IgD-negative memory B cell (primary cell): ENCODE measurements around the gene CSNK1A1. TPM values are rescaled to one million over a fixed set of nuclear protein-coding genes. Genes with fewer than 3 reads are reported as not detected.
"Not testable (repeated sequence)": the region's sequence is repeated elsewhere in the genome, so short reads cannot be mapped to it uniquely, and the experiment has no call there.

ENCODE experiments used
- H3K27ac Mint-ChIP-seq, 3 donors: one replicate each; pipeline ENCODE4 v1.8.0; 2020 to 2022; ENCODE audit warnings: mild to moderate bottlenecking in 3 of 3, mixed read lengths in 3 of 3, moderate library complexity in 1 of 3
- H3K27me3 Mint-ChIP-seq: one replicate; pipeline ENCODE4 v1.8.0; 2021; ENCODE audit warnings: mixed read lengths
- H3K36me3 Mint-ChIP-seq: one replicate; pipeline ENCODE4 v1.8.0; 2020; ENCODE audit warnings: mild to moderate bottlenecking, mixed read lengths
- H3K4me1 Mint-ChIP-seq, 3 donors: one replicate each; pipeline ENCODE4 v1.8.0; 2020 to 2022; ENCODE audit warnings: mixed read lengths in 3 of 3, mild to moderate bottlenecking in 1 of 3
- H3K4me3 Mint-ChIP-seq, 4 donors: one replicate each; pipeline ENCODE4 v1.8.0; 2020 to 2022; ENCODE audit warnings: mild to moderate bottlenecking in 4 of 4, mixed read lengths in 4 of 4, moderate library complexity in 3 of 4
- H3K9me3 Mint-ChIP-seq, 3 donors: one replicate each; pipeline ENCODE4 v1.8.0; 2020 to 2021; ENCODE audit warnings: mixed read lengths in 3 of 3, mild to moderate bottlenecking in 1 of 3
- polyA plus RNA-seq: library from polyadenylated mRNA; unstranded; fragments of 300-500 nt; fragmentation: Illumina TruSeq; gene quantifications from one replicate; pipeline ENCODE4 v1.2.3, GENCODE V29; 2021

The CSNK1A1 gene
- polyA plus RNA-seq, 1 donor from 2014 or later, result 124 TPM

- H3K4me1 Mint-ChIP-seq, result peaks cover 46 to 72% (median 59%) of the 10 kb centered on the region in 3 donors
- H3K4me3 Mint-ChIP-seq, result peak overlapping the region in 1 of 4 donors; percentile 67
- no peaks in the 10 kb centered on the region for H3K27me3 Mint-ChIP-seq
- H3K9me3 Mint-ChIP-seq, result no peaks in the 10 kb centered on the region
- H3K36me3 Mint-ChIP-seq, result no peaks in the 10 kb centered on the region
- H3K27ac Mint-ChIP-seq, result peak overlapping the region in 2 of 3 donors; percentile 24 to 60
These were observed 22.8 kb downstream of the CSNK1A1 start for GRCh38 chr5:149528281-149529060.

DNA sequence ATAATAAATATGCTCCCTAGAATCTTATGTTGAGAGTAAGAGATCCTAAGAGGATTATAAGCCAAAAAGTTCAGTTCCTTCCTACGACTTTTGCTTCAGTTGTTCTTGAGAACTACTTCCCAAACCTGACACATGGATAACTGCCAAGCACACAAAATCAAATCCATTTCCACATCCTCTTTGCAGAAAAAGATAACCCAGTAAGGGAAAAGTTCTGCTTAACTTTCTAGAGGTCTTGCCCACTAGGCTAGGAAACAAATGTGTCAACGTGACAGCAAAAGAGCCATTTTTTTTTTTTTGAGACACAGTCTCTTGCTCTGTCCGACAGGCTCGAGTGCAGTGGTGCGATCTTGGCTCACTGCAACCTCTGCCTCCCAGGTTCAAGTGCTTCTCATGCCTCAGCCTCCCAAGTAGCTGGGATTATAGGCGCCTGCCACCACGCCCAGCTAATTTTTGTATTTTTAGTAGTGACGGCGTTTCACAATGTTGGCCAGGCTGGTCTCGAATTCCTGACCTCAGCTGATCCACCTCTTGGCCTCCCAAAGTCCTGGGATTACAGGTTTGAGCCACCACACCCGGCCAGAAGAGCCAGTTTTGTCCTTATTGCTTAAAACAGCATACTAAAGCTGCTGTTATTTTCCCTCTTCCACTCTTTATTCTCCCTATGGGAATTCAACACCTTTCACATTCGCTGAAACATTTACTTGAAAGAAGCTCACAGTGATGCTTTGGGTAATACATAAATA is 24.2 kb downstream of the CSNK1A1 start:
- Mint-ChIP-seq H3K4me3 (peak overlapping the region in 2 of 4 donors; percentile 23 to 42), H3K36me3 (peaks cover 2% of the 10 kb centered on the region)

DNA sequence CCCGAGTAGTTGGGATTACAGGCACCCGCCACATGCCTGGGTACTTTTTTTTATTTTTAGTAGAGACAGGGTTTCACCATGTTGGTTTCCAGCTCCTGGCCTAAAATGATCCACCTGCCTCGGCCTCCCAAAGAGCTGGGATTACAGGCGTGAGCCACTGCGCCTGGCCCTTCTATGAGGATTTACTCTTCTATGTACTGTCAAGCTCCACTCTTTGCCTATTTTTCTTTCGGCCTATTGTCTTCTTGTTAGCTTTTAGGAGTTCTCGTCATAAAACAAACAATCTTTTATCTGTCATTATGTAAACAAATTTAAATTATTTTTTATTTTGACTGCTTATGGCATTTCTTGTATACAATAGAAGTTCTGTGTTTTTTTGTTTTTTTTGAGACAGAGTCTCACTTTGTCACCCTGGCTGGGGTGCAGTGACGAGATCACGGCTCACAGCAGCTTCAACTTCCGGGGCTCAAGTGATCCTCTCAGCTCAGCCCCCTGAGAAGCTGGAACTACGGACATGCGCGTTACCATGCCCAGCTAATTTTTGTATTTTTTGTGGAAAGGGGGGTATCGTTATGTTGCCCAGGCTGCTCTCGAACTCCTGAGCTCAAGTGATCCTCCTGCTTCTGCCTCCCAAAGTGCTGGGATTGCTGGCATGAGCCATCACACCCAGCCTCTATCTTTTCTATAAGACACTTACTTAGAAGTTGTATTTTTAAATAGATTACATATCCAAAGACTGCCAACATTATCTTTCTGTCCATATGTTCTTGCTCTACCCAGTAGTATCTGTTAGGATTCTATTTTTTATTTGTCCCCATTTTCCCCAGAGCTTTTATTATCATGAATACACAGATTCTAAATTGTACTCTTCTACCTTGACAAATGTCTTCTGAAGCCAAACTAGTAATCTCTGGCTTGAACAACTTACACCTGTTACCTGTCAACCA is 29.2 kb downstream of the CSNK1A1 start:
- H3K36me3 Mint-ChIP-seq, result peaks cover 2% of the 10 kb centered on the region
- peak overlapping the region in 1 of 3 donors; percentile 63 for H3K27ac Mint-ChIP-seq
- H3K27me3 Mint-ChIP-seq, result no peaks in the 10 kb centered on the region
- peak overlapping the region in 1 of 4 donors; percentile 2 for H3K4me3 Mint-ChIP-seq
- H3K4me1 Mint-ChIP-seq, result peaks cover 29 to 55% (median 48%) of the 10 kb centered on the region in 3 donors
- H3K9me3 Mint-ChIP-seq, result no peaks in the 10 kb centered on the region

More for the DNA sequence above, 24.2 kb downstream of the CSNK1A1 start:
- peaks cover 44 to 64% (median 55%) of the 10 kb centered on the region in 3 donors for H3K4me1 Mint-ChIP-seq
- H3K27me3 Mint-ChIP-seq, result no peaks in the 10 kb centered on the region
- peak overlapping the region in 2 of 3 donors; percentile 32 to 43 for H3K27ac Mint-ChIP-seq
- no peaks in the 10 kb centered on the region for H3K9me3 Mint-ChIP-seq

DNA sequence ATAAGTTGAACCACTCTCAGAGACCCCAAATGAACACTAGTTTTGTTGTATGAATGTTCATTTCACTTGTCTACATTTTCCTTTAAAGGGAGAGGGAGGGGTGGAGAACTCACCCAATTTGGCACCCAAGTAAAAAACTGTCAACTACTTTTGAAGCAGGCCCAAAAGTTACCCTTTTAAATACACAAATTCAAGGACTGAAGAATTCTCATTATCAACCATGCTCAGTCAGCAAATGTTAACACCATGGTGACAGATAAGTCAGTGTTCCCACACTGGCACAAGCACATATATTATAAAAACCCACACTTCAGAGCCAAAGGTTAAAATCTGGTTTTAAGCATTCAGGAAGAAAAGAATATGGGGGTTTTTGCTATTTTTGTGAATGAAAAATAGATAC is 31.6 kb downstream of the CSNK1A1 start:
- Mint-ChIP-seq H3K27me3 (no peaks in the 10 kb centered on the region), H3K9me3 (no peaks in the 10 kb centered on the region), H3K27ac (no peak overlapping the region), H3K4me1 (peaks cover 19 to 38% (median 38%) of the 10 kb centered on the region in 3 donors), H3K4me3 (no peak overlapping the region), H3K36me3 (peaks cover 2% of the 10 kb centered on the region)

DNA sequence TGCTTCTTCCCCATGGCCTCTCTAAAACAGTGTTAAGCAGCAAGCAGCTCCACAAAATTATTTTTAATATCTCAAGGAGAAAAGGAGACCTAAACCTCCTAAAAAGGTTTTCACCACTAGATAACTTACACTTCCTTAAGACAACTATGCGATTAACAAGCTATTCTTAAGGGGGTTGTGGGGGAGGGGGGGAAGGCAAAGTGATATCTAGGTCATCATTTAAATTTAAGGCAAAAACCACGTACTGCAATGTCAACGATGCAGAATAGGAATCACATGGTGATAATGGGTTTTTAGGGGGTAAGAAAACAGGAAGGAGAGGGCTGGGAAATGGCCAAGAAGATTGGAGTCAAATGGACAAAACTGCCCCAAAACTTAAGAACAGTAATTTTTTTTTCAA is 32.6 kb downstream of the CSNK1A1 start:
- H3K9me3 Mint-ChIP-seq, result no peaks in the 10 kb centered on the region
- H3K27me3 Mint-ChIP-seq, result no peaks in the 10 kb centered on the region
- H3K4me1 Mint-ChIP-seq, result peaks cover 19 to 34% (median 29%) of the 10 kb centered on the region in 3 donors
- peak overlapping the region in 1 of 4 donors; percentile 17 for H3K4me3 Mint-ChIP-seq
- H3K36me3 Mint-ChIP-seq, result peaks cover 2% of the 10 kb centered on the region
- peak overlapping the region in 1 of 3 donors; percentile 41 for H3K27ac Mint-ChIP-seq

GRCh38 chr5:149517461-149518122 is 33.6 kb downstream of the CSNK1A1 start:
- H3K9me3 Mint-ChIP-seq, result no peaks in the 10 kb centered on the region
- H3K36me3 Mint-ChIP-seq, result peaks cover 2% of the 10 kb centered on the region
- no peak overlapping the region for H3K27ac Mint-ChIP-seq
- H3K4me3 Mint-ChIP-seq, result no peak overlapping the region
- peaks cover 17 to 32% (median 28%) of the 10 kb centered on the region in 3 donors for H3K4me1 Mint-ChIP-seq
- H3K27me3 Mint-ChIP-seq, result no peaks in the 10 kb centered on the region

GRCh38 chr5:149514512-149514911 is 36.7 kb downstream of the CSNK1A1 start:
- H3K4me3 Mint-ChIP-seq, result no peak overlapping the region
- no peaks in the 10 kb centered on the region for H3K27me3 Mint-ChIP-seq
- no peaks in the 10 kb centered on the region for H3K9me3 Mint-ChIP-seq
- no peak overlapping the region for H3K27ac Mint-ChIP-seq
- peaks cover 8 to 18% (median 17%) of the 10 kb centered on the region in 3 donors for H3K4me1 Mint-ChIP-seq
- no peaks in the 10 kb centered on the region for H3K36me3 Mint-ChIP-seq

DNA sequence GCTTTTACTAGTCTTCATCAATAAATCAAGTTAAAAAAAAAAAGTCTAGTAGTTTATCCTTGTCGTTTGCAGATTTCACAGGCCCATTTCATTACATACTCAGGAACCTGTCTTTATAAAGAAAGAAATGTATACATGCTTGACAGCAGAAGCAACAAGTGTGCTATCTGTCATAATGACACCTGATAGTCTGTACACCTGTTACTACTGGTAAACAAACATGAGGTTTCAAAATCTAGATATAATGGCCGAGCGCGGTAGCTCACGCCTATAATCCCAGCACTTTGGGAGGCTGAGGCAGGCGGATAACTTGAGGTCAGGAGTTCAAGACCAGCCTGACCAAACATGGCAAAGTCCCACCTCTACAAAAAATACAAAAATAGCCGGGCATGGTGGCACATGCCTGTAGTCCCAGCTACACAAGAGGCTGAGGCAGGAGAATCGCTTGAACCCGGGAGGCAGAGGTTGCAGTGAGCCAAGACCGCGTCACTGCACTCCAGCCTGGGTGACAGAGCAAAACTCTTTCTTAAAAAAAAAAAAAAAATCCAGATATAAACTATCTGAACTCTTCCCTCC is 37.8 kb downstream of the CSNK1A1 start:
- not testable (repeated sequence) for H3K27me3 Mint-ChIP-seq, H3K36me3 Mint-ChIP-seq, H3K27ac Mint-ChIP-seq, H3K4me3 Mint-ChIP-seq, H3K9me3 Mint-ChIP-seq
- H3K4me1 Mint-ChIP-seq, result peaks cover 2 to 10% (median 9%) of the 10 kb centered on the region in 3 donors

- Mint-ChIP-seq H3K4me1 (peaks cover 0 to 1% (median 0%) of the 10 kb centered on the region in 3 donors), H3K9me3 (no peaks in the 10 kb centered on the region), H3K27me3 (no peaks in the 10 kb centered on the region), H3K36me3 (no peaks in the 10 kb centered on the region), H3K27ac (peak overlapping the region in 1 of 3 donors; percentile 86), H3K4me3 (no peak overlapping the region)
These were observed 41.1 kb downstream of the CSNK1A1 start for GRCh38 chr5:149510136-149510535.

- Mint-ChIP-seq H3K4me3 (no peak overlapping the region), H3K4me1 (no peaks in the 10 kb centered on the region), H3K27ac (no peak overlapping the region), H3K9me3 (no peaks in the 10 kb centered on the region), H3K36me3 (no peaks in the 10 kb centered on the region), H3K27me3 (no peaks in the 10 kb centered on the region)
These were observed 46.6 kb downstream of the CSNK1A1 start for GRCh38 chr5:149504677-149505076.

GRCh38 chr5:149503006-149503405 is 48.2 kb downstream of the CSNK1A1 start:
- Mint-ChIP-seq H3K9me3 (no peaks in the 10 kb centered on the region), H3K36me3 (no peaks in the 10 kb centered on the region), H3K4me3 (no peak overlapping the region), H3K4me1 (no peaks in the 10 kb centered on the region), H3K27me3 (no peaks in the 10 kb centered on the region), H3K27ac (peak overlapping the region in 1 of 3 donors; percentile 39)

DNA sequence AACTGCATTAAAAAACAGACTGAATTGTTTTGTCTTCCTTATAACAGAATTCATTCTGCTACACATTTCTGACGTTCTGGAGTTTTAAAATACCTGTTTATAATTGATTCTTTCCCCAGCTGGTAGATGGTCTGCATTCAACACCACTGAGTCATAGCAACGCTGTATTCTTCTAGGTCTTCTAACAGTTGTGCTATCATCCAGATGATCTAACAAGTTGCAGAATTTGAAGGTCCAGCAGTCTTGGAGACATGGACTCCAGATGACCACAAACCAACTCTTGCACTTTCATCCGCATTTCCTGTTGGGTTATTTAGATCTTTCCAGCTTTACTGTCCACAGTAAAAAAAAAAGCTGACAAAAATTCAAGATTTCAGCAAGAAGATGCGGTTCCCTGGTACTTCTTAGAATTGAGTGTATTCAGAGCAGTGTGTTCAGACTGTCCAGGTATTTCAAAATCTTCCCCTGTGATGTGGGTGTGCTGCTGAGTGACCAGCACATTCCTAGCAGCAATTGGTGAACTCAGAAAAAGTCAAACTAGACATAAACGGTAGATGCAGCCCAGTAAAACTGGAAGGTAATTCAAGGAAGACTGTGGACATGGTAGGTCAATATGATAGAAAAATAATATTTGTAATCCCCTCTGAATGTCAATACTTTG is 50.2 kb downstream of the CSNK1A1 start:
- H3K27me3 Mint-ChIP-seq, result no peaks in the 10 kb centered on the region
- no peak overlapping the region for H3K27ac Mint-ChIP-seq
- H3K9me3 Mint-ChIP-seq, result no peaks in the 10 kb centered on the region
- H3K4me1 Mint-ChIP-seq, result no peaks in the 10 kb centered on the region
- H3K36me3 Mint-ChIP-seq, result no peaks in the 10 kb centered on the region
- H3K4me3 Mint-ChIP-seq, result no peak overlapping the region

DNA sequence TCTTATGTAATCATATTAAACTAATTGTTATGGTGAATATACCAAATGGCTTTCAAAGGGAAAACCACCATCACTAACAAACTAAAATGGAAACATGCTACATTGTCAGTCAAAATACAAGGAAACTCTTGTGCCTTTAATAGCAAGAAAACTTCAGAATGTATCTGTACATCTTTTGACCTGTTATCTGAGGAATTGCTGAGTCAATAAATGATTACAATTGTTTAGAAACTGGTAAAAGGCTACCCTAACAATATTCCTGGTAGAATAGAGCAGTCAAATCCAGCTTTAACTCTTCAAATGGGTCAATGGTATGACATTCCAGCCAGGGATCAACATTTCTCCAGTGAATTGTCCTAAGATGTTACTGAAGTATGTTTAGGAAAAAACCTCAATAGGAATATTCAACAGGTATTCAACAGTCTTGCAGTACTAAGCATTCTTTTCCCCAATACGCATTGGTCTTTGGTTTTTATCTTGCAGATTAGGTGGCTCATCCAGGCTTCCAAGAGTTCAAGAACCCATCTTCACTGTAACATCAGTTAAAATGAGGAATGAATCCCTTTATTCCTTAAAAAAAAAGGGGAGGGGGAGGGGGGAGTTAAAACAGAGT is 52.4 kb downstream of the CSNK1A1 start:
- Mint-ChIP-seq H3K4me3 (no peak overlapping the region), H3K4me1 (no peaks in the 10 kb centered on the region), H3K36me3 (no peaks in the 10 kb centered on the region), H3K27ac (no peak overlapping the region), H3K9me3 (no peaks in the 10 kb centered on the region), H3K27me3 (no peaks in the 10 kb centered on the region)
